Measurements from ENCODE around the gene SEPTIN8.
A peak's percentile ranks its signal among the peaks of the same experiment; 100 is the strongest.
"Not testable (repeated sequence)": the region's sequence is repeated elsewhere in the genome, so short reads cannot be mapped to it uniquely, and the experiment has no call there.

Gene SEPTIN8

DNA sequence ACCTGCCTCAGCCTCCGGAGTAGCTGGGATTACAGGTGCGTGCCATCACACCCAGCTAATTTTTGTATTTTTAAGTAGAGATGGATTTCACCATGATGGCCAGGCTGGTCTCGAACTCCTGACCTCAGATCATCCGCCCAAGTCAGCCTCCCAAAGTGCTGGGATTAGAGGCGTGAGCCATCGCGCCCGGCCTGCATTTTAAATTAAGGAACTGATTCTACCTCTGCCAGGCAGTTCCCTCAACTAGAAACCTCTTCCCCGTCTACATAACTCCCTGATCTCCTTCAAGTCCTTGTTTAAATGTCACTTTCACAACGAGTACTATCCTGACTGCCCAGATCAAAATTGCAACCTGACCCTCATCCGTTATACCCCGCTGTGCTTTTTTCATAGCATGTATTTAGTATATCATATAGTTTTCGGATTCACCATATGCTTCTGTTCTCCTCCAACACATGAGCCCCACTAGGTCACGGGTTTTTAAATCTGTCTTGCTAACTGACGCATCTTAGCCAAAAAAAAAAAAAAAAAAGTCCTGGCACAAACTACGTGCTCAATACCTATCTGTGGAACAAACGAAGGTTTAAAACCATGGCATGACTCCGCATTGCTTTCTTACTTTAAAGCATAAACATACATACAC is 35.2 kb upstream of the SEPTIN8 start:
- DNase-seq, result no peak

DNA sequence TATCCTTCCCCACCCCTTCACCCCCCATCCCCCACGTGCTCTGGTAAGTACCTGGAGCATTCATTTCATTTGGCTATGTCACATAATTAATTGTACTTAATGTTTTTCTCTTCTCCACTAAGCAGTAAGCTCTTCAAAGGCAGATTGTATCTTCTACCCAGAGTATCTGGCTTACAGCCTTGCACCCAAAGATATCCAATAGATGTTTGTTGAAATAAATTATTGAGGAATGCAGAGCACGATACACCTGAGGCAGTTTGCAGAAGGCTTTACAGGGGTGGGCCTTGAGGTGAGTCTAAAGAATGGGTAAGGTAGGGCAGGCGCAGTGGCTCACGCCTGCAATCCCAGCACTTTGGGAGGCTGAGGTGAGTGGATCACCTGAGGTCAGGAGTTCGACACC is 33.6 kb upstream of the SEPTIN8 start:
- no peak for DNase-seq

DNA sequence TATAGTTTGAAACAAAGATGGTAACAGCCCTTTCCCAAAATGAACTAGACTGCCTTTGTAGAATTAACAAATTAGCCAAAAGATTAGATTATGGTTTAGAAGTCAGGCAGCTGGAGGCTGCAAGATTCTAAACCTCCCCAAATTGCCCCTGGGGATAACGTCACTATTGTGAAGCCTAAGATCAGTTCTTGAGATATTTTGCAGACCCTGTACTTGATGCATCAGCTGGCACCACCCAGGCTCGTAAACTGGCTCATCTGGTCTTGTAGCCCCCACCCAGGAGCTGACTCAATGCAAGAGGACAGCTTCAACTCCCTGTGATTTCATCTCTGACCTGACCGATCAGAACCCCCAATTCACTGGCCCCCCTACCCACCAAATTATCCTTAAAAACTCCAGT is 31.8 kb upstream of the SEPTIN8 start:
- no peak for DNase-seq

DNA sequence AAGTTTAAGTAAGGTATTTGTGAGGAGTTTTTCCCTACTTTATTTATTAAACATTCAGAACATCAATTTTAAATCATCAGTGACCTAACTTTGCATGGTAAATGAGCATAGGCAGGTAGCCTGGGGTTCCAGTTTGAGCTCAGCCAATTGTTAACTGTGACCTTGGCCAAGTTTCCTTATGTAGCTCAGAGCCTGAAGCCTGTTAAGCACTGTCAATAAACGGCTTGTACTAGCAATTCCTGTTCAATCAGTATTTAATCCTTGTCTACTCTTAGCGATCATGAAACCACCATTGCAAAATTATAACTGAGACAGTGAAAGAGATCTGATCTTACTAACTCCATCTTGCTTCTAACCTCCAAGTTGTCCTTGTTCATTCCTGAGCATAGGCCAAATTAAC is 31.4 kb upstream of the SEPTIN8 start:
- DNase-seq, result no peak

DNA sequence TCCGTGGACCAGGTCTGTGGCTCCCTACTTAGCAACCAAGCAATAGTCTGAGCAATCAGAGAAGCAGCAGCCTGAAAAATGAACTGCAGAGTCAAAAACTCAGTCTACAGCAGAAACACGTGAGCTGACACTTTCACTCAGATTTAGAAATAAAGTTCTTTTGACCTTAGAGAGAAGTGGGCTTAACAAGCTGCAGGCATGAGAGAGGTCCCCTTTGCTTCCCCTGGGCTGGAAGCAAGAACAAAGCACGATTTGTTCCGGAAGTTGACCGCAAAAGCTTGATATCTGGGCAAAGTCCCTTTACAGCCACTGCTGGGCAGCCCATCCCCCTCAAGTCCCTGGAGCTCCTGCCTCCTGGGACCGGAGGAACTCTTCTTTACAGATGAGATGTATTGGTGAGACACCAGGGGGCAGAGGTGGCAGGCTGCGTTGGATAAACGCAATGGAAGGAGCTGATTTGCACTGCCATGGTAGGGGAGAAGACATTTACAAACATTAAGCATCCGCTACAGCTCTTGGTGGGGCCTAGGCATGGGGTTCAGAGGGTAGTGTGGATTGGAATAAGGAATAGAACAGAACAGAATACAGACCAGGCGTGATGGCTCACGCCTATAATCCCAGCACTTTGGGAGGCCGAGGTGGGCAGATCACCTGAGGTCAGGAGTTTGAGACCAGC is 30.3 kb upstream of the SEPTIN8 start:
- peak; percentile 12 for DNase-seq

DNA sequence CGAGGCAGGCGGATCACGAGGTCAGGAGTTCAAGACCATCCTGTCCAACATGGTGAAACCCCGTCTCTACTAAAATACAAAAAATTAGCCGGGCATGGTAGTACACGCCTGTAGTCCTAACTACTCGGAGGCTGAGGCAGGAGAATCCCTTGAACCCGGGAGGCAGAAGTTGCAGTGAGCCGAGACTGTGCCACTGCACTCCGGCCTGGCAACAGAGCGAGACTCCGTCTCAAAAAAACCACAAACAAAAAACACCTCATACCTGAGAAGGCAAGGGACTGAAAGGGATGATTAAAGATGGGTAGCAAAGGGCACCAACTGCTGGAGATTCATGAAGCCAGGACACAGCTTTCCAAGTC is 29.7 kb upstream of the SEPTIN8 start:
- not testable (repeated sequence) for DNase-seq

DNA sequence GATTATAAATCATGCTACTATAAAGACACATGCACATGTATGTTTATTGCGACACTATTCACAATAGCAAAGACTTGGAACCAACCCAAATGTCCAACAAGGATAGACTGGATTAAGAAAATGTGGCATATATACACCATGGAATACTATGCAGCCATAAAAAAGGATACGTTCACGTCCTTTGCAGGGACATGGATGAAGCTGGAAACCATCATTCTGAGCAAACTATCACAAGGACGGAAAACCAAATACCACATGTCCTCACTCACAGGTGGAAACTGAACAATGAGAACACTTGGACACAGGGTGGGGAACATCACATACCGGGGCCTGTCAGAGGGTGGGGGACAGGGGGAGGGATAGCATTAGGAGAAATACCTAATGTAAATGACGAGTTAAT is 28.8 kb upstream of the SEPTIN8 start:
- not testable (repeated sequence) for DNase-seq

DNA sequence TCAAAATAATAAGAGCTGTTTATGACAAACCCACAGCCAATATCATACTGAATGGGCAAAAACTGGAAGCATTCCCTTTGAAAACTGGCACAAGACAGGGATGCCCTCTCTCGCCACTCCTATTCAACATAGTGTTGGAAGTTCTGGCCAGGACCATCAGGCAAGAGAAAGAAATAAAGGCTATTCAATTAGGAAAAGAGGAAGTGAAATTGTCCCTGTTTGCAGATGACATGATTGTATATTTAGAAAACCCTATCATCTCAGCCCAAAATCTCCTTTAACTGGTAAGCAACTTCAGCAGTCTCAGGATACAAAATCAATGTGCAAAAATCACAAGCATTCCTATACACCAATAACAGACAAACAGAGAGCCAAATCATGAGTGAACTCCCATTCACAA is 27.2 kb upstream of the SEPTIN8 start:
- not testable (repeated sequence) for DNase-seq

DNA sequence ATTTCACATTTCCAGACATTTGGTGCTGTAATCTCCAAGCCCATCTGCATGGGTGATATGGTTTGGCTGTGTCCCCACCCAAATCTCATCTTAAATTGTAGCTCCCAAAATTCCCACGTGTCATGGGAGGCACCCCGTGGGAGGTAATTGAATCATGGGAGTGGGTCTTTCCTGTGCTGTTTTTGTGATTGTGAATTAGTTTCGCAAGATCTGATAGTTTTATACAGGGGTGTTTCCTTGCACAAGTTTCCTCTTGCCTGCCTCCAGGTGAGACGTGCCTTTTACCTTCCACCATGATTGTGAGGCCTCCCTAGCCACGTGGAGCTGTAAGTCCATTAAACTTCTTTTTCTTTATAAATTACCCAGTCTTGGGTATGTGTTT is 25.6 kb upstream of the SEPTIN8 start:
- DNase-seq, result not testable (repeated sequence)

DNA sequence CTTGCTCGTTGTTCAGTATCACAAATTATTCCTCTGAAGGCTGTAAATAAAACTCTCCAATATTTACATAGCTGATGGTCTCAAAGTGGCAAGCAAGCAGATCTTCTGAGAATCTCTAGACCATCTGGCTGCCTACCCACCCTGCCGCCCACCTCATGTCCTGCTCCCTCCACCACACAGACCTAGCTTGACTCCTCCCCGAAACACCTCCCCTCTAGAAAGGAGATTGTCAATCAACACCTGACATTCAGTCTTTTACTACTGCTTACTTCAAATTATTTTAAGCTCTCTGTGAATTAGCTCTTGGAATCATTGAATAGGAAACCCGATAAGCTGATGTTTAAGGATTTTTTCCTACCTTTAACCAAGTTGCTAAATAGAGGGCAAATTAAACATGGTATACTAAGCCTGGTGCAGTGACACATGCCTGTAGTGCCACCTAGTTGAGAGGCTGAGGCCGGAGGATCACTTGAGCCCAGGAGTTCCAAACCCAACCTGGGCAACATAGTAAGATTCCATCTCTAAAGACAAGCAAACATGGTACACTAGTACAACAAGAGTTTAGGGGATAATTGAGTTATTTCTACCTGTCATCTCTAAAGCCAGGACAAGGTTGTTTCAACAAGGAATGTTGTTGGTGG is 25.1 kb upstream of the SEPTIN8 start:
- DNase-seq, result no peak

DNA sequence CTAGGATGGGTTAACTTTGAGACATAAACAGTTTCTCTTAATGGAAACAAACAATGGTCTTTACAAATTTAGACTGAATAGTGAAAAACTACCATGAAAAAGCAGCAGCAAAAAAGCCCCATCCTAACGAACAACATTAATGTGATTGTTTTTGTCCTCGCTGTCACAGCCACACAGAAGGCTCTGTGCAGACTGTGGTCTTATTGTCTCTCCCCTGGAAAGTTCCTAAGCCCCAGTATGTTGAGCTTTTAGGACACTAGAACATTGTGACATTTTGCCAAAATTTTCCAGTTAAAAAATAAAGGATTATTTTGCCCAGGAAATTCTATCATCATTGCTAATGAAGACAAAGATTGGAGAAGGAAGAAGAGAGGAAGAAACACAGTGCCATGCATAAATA is 23.5 kb upstream of the SEPTIN8 start:
- no peak for DNase-seq

DNA sequence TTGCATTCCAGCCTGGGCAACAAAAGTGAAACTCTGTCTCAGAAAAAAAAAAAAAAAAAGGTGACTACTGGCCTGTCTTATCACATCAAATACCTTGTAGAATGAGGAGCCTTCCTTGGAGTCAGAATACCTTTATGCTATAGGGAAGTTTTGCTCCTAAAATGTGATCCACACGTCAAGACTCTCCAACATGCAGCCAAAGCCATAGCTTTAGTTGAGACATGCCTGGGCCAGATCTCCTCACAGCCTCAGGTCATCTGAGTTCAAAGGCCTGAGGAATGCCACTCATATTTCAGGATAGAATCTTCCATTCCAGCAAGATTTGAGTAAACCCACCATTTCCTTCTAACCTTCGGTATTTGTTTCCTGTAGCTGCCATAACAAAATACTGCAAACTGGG is 22.4 kb upstream of the SEPTIN8 start:
- no peak for DNase-seq

DNA sequence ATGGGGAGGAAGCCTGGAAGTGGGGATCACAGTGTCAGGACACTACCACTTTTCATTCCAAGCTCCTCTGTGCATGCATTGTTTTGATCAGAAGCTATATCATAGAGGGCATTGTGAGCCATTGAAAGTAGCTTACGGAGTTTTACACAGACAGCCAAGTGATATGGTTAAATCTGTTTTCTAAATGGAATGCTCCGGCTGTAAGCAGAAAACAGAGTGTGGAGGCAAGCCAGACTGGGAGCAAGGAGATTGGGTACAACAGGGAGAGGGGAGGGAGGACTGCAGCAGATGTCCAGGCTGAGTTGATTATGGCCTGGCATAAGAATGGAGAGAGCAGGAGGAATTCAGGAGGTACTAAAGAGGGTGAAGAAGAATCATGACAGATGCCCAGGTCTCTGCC is 20.6 kb upstream of the SEPTIN8 start:
- no peak for DNase-seq

DNA sequence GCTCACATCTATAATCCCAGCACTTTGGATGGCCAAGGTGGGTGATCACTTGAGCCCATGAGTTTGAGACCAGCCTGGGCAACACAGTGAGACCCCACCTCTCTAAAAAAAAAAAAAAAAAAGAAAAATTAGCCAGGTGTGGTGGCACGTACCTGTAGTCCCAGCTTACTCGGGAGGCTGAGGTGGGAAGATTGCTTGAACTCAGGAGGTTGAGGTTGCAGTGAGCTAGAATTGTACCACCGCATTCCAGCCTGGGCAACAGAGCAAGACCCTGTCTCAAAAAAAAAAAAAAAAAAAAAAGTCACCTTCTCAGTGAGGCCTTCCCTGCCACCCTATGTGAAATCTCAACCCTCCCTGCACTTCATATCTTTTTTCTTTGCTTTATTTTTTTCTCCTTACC is 14.0 kb upstream of the SEPTIN8 start:
- DNase-seq, result no peak

DNA sequence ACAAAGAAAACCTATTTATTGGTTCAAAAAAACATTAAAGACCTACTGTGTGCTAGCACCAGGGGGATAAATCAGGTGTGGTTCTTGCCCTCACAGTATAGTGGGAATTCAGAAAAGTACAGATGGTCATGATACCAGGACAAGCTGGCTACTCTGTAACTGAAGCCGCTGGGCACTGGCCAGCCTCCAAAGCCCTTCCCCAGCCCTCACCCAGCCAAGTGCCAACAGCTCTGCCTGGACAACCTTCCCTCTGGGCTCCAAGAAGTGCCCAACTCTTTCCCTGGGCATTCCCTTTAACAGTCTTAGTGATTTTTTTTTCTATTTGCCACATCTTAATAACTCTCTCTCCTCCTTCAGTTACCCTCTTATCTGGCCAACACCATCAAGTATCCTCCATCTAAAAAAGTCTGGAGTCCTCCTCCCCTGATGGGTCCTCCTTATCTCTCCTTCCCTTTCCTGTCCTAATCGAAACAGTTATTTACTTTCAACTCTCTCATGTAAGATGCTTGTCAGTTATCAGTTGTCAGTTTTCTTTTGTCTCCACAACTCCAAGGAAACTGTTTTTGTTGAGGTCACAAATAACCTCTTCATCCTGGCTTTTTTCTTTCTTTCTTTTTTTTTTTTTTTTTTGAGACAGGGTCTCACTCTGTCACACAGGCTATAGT is 13.3 kb upstream of the SEPTIN8 start:
- no peak for DNase-seq

DNA sequence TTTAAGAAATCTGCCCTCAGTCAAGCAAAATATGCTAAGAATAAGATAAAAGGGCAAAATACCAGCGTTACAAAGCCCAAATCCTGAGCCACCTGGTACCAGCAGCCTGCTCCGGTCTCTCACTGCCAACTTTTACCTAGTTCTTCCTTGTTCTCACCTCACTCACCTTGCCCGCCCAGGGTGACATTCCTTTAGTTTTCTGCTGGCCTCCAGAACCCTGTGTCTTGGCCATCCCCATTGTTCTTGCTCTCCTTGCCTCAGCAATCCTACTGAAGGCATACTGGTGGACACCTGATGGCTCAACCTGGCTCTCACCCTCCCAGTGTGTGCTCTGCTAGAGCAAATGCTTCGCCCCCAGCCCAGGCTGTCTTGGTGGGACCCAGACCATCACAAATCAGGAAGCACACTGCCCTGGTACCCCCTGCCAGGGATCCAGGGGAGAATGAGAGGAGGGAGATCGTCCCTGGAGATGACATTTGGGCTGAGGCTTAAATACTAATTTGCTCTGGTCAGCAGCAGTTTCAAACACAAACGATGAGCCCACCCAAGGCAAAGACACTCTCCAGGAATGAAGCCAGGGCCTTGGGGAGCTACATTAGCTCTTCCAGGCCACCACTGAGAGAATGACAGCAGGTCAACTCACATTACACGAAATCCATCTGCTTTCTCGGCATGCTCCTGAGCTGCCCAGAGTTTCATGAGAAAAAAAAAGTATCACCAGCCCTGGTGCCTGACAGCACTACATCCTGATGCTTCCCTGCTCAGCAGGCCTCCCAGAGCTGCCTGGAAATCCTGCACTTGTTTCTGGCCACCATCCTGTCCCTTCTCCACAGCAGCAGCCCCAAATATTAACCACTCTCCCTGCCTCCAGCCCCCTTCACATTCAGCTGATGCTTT is 12.2 kb upstream of the SEPTIN8 start:
- no peak for DNase-seq

DNA sequence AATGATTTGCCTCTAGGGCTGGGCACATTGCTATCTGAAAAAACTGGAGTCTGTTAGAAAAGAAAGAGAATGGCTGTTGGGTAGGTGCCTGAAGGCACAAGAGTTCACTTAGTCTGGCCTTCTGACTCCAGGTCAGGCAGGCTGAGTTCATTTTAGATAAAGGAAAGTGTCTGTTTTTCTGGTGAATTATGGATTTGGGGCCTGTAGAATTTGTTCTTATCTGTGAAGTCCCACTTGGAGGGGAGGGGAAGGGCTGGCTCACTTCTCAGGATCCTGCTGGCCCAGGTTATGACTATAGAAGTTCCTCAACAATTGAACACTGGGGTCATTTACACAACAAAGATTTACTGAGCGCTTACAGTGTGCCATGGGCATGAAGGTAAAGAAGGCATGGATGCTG is 11.5 kb upstream of the SEPTIN8 start:
- DNase-seq, result no peak

DNA sequence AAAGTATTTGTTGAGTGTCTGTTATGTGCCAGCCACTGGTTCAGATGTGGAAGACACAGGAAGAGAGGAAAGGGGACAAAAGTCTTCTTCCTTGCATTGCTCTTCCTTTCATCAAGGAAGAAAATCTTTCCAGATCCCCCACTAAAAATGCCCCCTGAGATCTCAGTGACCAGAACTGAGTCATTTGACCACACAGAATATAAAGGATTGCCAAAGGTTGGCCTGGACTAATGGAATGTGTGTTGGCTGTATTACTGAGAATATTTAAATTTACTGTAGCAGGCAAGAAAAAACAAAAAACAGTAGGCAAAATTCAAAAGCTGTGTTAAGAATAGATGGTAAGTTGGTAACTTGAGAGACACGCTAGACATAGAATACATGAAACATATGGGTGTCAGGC is 10.0 kb upstream of the SEPTIN8 start:
- DNase-seq, result no peak

DNA sequence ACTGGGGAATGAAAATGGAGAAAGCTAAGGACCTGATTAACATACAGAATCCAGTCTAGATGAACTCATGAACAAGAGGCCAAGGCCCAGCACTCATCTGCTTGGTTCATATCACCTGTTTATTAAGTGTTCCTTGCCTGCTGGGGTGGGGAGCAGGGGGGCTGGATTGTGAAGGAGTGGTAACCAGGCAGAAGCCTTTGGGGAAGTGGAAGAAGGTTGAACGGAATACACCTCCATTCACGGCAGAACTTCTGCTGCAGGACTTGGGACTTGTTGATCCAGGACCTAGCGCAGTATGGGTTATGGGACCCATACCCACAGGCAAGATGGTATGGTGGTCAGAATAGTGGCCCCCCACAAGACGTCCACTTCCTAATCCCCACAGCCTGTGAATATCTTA is 8.8 kb upstream of the SEPTIN8 start:
- DNase-seq, result no peak

DNA sequence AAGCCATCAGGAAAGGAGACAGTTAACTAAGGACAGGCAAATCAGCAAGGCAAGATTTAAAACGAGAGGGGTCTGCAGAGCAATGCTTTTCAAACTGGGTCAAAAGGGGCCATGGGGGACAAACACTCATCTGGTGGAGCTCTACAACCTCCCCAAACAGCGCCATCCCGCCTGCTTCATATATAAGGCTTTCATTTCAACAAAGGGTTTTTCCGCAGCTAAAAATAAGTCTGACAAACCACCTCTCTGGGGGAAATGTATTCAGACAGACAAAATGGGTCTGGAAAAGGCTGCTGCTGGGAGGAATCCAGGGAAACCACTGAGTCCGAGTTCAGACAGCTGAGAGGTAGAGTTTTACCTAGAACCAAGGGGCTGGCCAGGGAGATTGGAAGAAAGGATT is 8.3 kb upstream of the SEPTIN8 start:
- no peak for DNase-seq

DNA sequence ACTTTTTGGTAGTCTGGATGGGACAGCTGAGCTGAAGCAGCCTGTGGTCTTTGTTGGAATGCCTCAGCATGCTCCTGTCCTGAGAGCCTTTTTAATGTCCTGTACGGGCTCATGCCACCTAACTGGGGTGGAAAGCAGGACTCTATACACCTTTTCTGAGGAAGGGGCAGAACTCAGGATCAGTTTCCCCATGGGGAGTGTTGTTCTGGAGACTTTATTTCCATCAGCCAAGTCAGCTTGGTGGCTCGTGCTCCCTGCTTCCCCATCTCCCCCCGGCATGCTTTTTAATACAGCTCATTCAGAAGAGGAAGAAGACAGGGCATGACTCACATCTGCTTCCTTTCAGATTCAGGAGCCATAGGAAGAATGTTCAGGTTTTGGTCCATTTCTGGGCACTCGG is 5.1 kb upstream of the SEPTIN8 start:
- no peak for DNase-seq

DNA sequence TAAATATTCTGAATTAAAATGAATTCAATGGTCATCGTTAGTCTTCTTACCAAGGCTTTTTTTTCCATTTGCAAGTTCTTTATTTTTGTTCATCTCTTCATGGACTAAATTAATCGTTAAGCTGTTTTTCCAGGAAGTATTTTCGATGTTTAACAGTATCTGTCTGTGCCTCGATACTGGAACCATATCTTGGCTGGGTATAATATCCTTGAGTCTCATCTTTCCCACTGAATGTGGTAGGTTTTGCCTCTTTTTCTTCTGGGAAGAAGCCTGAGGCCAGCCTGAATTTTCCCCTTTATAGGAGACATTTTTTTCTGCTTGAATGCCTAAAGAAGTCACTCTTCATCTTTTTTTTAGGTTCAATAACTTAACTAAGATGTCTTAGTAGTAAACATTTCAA is 4.0 kb upstream of the SEPTIN8 start:
- no peak for DNase-seq

DNA sequence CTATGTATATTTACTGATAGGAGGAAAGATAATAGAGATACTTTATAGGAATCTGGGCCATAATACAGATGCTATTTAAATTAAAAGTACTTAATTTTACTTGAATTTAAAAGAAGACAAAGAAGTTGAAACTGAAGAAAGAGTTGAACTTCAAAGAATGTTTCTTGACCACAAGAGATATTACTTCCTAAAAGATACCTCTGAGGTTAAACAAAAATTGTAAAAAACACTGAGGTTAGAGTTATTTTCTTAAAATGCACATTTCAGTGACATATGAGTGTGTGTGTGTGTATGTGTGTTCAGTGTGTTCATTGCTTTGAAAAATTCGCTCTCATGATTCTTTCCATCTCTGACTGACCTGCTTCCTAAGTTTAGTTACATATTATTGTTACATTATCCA is 3.5 kb upstream of the SEPTIN8 start:
- no peak for DNase-seq

Data from NCI-H1436 (cell line).